ENCODE data around the gene EFCAB6. TPM values are rescaled to one million over a fixed set of nuclear protein-coding genes. Genes with fewer than 3 reads are reported as not detected.

Gene EFCAB6
- total and polyA plus RNA-seq, 2 donors (not counting 3 experiments of a cell fraction or from before 2014, with no cell fraction given) = 0.07 to 0.31 TPM

DNA sequence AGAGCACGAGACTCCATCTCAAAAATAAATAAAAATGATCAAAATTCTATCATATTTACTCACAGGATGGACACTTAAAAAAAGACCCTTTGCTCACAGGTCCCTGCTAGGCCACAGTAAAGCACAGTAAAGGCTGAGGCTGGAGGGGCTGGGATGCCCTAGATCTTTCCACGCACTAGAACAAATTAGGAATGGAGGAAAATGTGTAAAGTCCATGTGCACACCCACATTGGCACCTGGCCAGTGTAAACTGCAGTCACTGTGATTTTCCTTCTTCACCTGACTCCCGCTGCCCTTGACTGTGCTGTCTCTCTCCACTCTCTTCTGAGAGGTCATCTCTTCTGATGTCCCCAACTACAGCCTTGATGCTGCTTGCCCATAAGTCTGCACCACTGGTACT lies 195.5 kb downstream of the EFCAB6 start:
- ChIA-PET CTCF (no interaction called here), POLR2A (no interaction called here)
- Histone ChIP-seq H3K9me3 (replicated peaks; ENCODE audit: control insufficient read depth, insufficient read depth, low read length) (no peaks in the 10 kb centered on the region), H3K4me2 (ENCODE audit: insufficient read depth, low read length) (no peak overlapping the region), H3K9me1 (replicated peaks; ENCODE audit: control insufficient read depth, extremely low read depth, insufficient read depth, low read length) (no peaks in the 10 kb centered on the region), H3K4me3 (replicated peaks in 1 of 3; ENCODE audit: insufficient read depth in 1 of 3, low read depth in 1 of 3, low read length in 3 of 3) (no peak overlapping the region), H4K20me1 (replicated peaks; ENCODE audit: control insufficient read depth, extremely low read depth, insufficient read depth, low read length) (no peaks in the 10 kb centered on the region), H3K27me3 (ENCODE audit: control insufficient read depth in 2 of 2, insufficient read depth in 2 of 2, low read length in 2 of 2) (no peaks in the 10 kb centered on the region), H3K9ac (replicated peaks; ENCODE audit: extremely low read depth, insufficient read depth, low read length) (no peak overlapping the region), H3K27ac (ENCODE audit: insufficient read depth, low read depth, low read length) (no peak overlapping the region), H3K36me3 (ENCODE audit: control insufficient read depth in 2 of 2, extremely low read depth in 1 of 2, insufficient read depth in 2 of 2, low read length in 2 of 2) (no peaks in the 10 kb centered on the region), H3K79me2 (ENCODE audit: control insufficient read depth, insufficient read depth, low read length) (no peaks in the 10 kb centered on the region), H2AFZ (ENCODE audit: low read depth, low read length) (no peak overlapping the region), H3K4me1 (ENCODE audit: control insufficient read depth, extremely low read depth, insufficient read depth, low read length) (no peaks in the 10 kb centered on the region)
- dilution Hi-C loops (cut with MboI; ENCODE audit: extremely low pct_ligation_motif_present, low sequenced_read_pairs) (no loop called here), intact Hi-C loops (cut with micrococcal nuclease) (no loop called here)
- DNase-seq (ENCODE audit: low read depth, low spot score) = no peak
- no peak for FAIRE-seq
- no TSS peak for BruUV-seq (replicated peaks)
- TF ChIP-seq EZH2 (IDR thresholded peaks at IDR 0.05; ENCODE audit: borderline replicate concordance, low read depth, low read length, severe bottlenecking) (no peak), MYC (IDR thresholded peaks at IDR 0.05; ENCODE audit: low read depth, low read length) (no peak), POLR2AphosphoS5 (IDR thresholded peaks at IDR 0.05; ENCODE audit: insufficient read depth, low read depth, low read length) (no peak), GATA2 (IDR thresholded peaks at IDR 0.05; ENCODE audit: insufficient read depth, insufficient read length, low read depth, low read length) (no peak), FOS (IDR thresholded peaks at IDR 0.05; ENCODE audit: borderline replicate concordance, insufficient read depth, low read length) (no peak), JUN (IDR thresholded peaks at IDR 0.05; ENCODE audit: borderline replicate concordance, insufficient read depth, insufficient read length, low read depth) (no peak), POLR2A (IDR thresholded peaks at IDR 0.05; ENCODE audit: low read depth, low read length) (no peak)
- TF ChIP-seq, protein P1, sequence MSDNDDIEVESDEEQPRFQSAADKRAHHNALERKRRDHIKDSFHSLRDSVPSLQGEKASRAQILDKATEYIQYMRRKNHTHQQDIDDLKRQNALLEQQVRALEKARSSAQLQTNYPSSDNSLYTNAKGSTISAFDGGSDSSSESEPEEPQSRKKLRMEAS (IDR thresholded peaks at IDR 0.05; ENCODE audit: insufficient read depth, insufficient read length) = no peak
- TF ChIP-seq, protein P2, sequence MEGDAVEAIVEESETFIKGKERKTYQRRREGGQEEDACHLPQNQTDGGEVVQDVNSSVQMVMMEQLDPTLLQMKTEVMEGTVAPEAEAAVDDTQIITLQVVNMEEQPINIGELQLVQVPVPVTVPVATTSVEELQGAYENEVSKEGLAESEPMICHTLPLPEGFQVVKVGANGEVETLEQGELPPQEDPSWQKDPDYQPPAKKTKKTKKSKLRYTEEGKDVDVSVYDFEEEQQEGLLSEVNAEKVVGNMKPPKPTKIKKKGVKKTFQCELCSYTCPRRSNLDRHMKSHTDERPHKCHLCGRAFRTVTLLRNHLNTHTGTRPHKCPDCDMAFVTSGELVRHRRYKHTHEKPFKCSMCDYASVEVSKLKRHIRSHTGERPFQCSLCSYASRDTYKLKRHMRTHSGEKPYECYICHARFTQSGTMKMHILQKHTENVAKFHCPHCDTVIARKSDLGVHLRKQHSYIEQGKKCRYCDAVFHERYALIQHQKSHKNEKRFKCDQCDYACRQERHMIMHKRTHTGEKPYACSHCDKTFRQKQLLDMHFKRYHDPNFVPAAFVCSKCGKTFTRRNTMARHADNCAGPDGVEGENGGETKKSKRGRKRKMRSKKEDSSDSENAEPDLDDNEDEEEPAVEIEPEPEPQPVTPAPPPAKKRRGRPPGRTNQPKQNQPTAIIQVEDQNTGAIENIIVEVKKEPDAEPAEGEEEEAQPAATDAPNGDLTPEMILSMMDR (IDR thresholded peaks at IDR 0.05; ENCODE audit: extremely low read depth in 1 of 2, insufficient read depth in 1 of 2, low read depth in 1 of 2, low read length in 2 of 2) = no peak

All from endothelial cell of umbilical vein (primary cell).